ENCODE results near the gene MRPL11. TPM values are rescaled to one million over a fixed set of nuclear protein-coding genes. Genes with fewer than 3 reads are reported as not detected.

Gene MRPL11
- total and polyA plus RNA-seq, 4 donors = 18.0 to 45.6 (median 32.3) TPM

- no peak for DNase-seq (ENCODE audit: low spot score)
Observed at GRCh38 chr11:66477263-66478201, 38.9 kb upstream of the MRPL11 start.

More at GRCh38 chr11:66477263-66478201, 38.9 kb upstream of the MRPL11 start:
- Histone ChIP-seq H3K4me3 (ENCODE audit: low read depth in 1 of 3, low read length in 3 of 3) (no peak overlapping the region), H3K9ac (ENCODE audit: low read depth in 1 of 2, low read length in 2 of 2) (no peak overlapping the region), H3K4me1 (ENCODE audit: control insufficient read depth in 4 of 4, insufficient read depth in 4 of 4, low read length in 3 of 4) (peaks cover 2 to 16% (median 13%) of the 10 kb centered on the region in 4 donors), H3K27me3 (ENCODE audit: control insufficient read depth in 4 of 4, insufficient read depth in 4 of 4, low read length in 3 of 4) (no peaks in the 10 kb centered on the region), H3K9me3 (ENCODE audit: control insufficient read depth in 4 of 4, low read length in 3 of 4) (no peaks in the 10 kb centered on the region), H3K27ac (ENCODE audit: low read depth in 1 of 2, low read length in 2 of 2) (no peak overlapping the region), H3K36me3 (ENCODE audit: control insufficient read depth in 4 of 4, insufficient read depth in 3 of 4, low read depth in 1 of 4, low read length in 3 of 4) (peaks cover 0 to 4% (median 0%) of the 10 kb centered on the region in 4 donors)
- TF ChIP-seq FOXA1 (IDR thresholded peaks at IDR 0.05) (no peak), TAF1 (conservative IDR thresholded peaks at IDR 0.05) (no peak), SP1 (IDR thresholded peaks at IDR 0.05) (no peak), FOXA2 (IDR thresholded peaks at IDR 0.05) (no peak), GABPA (IDR thresholded peaks at IDR 0.05 in 1 of 2, conservative IDR thresholded peaks at IDR 0.05 in 1 of 2) (no peak), REST (IDR thresholded peaks at IDR 0.05) (no peak), NR2F2 (IDR thresholded peaks at IDR 0.05) (no peak), HNF4A (conservative IDR thresholded peaks at IDR 0.05) (no peak), JUND (IDR thresholded peaks at IDR 0.05) (no peak), CTCF (IDR thresholded peaks at IDR 0.05; ENCODE audit: low read depth, low read length, missing input control) (no peak), ATF3 (IDR thresholded peaks at IDR 0.05) (no peak), HNF4G (IDR thresholded peaks at IDR 0.05) (no peak), RAD21 (IDR thresholded peaks at IDR 0.05) (no peak), MAX (IDR thresholded peaks at IDR 0.05) (no peak), ZBTB33 (IDR thresholded peaks at IDR 0.05) (no peak), YY1 (IDR thresholded peaks at IDR 0.05) (no peak), RXRA (IDR thresholded peaks at IDR 0.05) (no peak), EGR1 (IDR thresholded peaks at IDR 0.05; ENCODE audit: low read depth in 2 of 2) (no peak)
- WGBS = 94% methylated on average over 11 of the region's 11 CpGs
